MCF 10A (cell line): ENCODE measurements around the gene TRAF7. TPM values are rescaled to one million over a fixed set of nuclear protein-coding genes. Genes with fewer than 3 reads are reported as not detected.
A peak's percentile ranks its signal among the peaks of the same experiment; 100 is the strongest.

ENCODE experiments used
- BruUV-seq: library from RNA; stranded (reverse); fragments of 400-500 nt; replicated peaks from 2 replicates; lab custom pipeline; 2021; lab: Mats Ljungman, UMichigan
- CTCF ChIA-PET: fragments of 300-600 bp; sonication (Branson Sonifier 250); formaldehyde crosslinking; extraction: SDS; loops from one replicate; lab custom pipeline; 2021; ENCODE audit warnings: antibody characterized with exemption, inconsistent platforms; lab: Yijun Ruan, JAX
- POLR2A ChIA-PET: fragments of 300-600, 350-650 bp; sonication (Branson Sonifier 250); formaldehyde crosslinking; extraction: SDS; loops from one replicate; lab custom pipeline; 2020; ENCODE audit warnings: antibody characterized with exemption, inconsistent platforms; lab: Yijun Ruan, JAX
- DNase-seq: peaks from one replicate; pipeline ENCODE4 v3.0.0-alpha.2; 2018; ENCODE audit not compliant: unreplicated experiment
- H3K27ac Mint-ChIP-seq: one replicate; pipeline ENCODE4 v1.8.0; 2022; ENCODE audit warnings: mild to moderate bottlenecking, low read depth, mixed read lengths; ENCODE audit not compliant: unreplicated experiment
- H3K27me3 Mint-ChIP-seq: one replicate; pipeline ENCODE4 v1.8.0; 2022; ENCODE audit warnings: mixed read lengths; ENCODE audit not compliant: insufficient read depth, unreplicated experiment
- H3K36me3 Mint-ChIP-seq: one replicate; pipeline ENCODE4 v1.8.0; 2022; ENCODE audit warnings: mild to moderate bottlenecking, moderate library complexity, mixed read lengths; ENCODE audit not compliant: insufficient read depth, unreplicated experiment
- H3K4me1 Mint-ChIP-seq: one replicate; pipeline ENCODE4 v1.8.0; 2022; ENCODE audit warnings: mixed read lengths; ENCODE audit not compliant: insufficient read depth, unreplicated experiment
- H3K4me3 Mint-ChIP-seq: one replicate; pipeline ENCODE4 v1.8.0; 2022; ENCODE audit warnings: mild to moderate bottlenecking, moderate library complexity, mixed read lengths; ENCODE audit not compliant: unreplicated experiment
- H3K9me3 Mint-ChIP-seq: one replicate; pipeline ENCODE4 v1.8.0; 2022; ENCODE audit warnings: mixed read lengths; ENCODE audit not compliant: unreplicated experiment
- intact Hi-C: fragments of 100-400 bp; cut with micrococcal nuclease; formaldehyde crosslinking; loops from 2 replicates; pipeline ENCODE4 v1.14.1; 2022
- total RNA-seq: library from RNA; stranded (reverse); gene quantifications from 2 replicates; pipeline ENCODE4 v1.2.3, GENCODE V29; 2022
- TF ChIP-seq, protein P1 (sequence below): fragments of 200-600 bp; IDR thresholded peaks from one replicate; pipeline ENCODE4 v1.8.0; 2022; ENCODE audit warnings: antibody characterized with exemption, mild to moderate bottlenecking; ENCODE audit not compliant: unreplicated experiment

The TRAF7 gene
- total RNA-seq, 1 experiment from 2014 or later: 98.6 TPM

DNA sequence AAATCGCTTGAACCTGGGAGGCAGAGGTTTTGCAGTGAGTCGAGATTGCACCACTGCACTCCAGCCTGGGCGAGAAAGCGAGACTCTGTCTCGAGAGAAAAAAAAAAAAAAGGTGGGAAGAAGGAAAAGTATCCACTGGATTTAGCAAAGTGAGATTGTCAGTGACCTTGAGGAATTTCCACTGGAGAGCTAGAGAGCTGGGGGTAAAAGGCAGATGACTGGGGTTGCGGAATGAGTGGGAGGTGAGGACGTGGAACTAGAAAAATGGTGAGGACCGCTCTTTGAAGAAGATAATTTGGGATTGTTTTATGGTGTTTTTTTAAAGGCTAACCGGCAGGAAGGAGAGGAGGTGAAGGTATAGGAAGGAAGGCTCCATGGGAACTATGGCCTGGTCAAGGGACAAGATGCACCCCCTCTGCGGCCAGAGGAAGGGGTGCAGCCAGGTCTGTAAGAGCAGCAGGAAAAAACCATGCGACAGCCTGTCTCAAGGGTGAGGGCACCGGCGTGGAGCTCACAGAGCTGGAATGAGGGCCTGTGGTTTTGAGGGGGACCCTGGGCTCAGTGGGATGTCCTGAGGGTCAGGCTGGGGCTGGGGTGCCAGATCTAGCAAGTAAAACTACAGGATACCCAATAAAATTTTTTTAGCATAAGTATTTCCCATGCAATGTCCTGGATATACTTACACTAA, 49.0 kb downstream of the TRAF7 start:
- Mint-ChIP-seq H3K4me3 (peak overlapping the region; percentile 68), H3K27ac (peak overlapping the region; percentile 69), H3K36me3 (peaks cover 27% of the 10 kb centered on the region), H3K9me3 (no peaks in the 10 kb centered on the region), H3K4me1 (peaks cover 15% of the 10 kb centered on the region), H3K27me3 (no peaks in the 10 kb centered on the region)
- intact Hi-C loops: no loop called here
- no peak for DNase-seq
- ChIA-PET CTCF (interaction anchor here (0.6 to 1.6 kb wide), 4 partner anchors 10 to 692 kb away, joined by 3 to 6 read pairs (median 3); no protein-coding TSS in a partner anchor), POLR2A (interaction anchor here (0.7 to 4.0 kb wide), 13 partner anchors 10 to 264 kb away, joined by 3 to 27 read pairs (median 4); partner anchors contain the start of genes ECI1, NTHL1, PGP and TRAF7)
- TF ChIP-seq, protein P1, sequence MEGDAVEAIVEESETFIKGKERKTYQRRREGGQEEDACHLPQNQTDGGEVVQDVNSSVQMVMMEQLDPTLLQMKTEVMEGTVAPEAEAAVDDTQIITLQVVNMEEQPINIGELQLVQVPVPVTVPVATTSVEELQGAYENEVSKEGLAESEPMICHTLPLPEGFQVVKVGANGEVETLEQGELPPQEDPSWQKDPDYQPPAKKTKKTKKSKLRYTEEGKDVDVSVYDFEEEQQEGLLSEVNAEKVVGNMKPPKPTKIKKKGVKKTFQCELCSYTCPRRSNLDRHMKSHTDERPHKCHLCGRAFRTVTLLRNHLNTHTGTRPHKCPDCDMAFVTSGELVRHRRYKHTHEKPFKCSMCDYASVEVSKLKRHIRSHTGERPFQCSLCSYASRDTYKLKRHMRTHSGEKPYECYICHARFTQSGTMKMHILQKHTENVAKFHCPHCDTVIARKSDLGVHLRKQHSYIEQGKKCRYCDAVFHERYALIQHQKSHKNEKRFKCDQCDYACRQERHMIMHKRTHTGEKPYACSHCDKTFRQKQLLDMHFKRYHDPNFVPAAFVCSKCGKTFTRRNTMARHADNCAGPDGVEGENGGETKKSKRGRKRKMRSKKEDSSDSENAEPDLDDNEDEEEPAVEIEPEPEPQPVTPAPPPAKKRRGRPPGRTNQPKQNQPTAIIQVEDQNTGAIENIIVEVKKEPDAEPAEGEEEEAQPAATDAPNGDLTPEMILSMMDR: no peak
- BruUV-seq: TSS peak; percentile 43

DNA sequence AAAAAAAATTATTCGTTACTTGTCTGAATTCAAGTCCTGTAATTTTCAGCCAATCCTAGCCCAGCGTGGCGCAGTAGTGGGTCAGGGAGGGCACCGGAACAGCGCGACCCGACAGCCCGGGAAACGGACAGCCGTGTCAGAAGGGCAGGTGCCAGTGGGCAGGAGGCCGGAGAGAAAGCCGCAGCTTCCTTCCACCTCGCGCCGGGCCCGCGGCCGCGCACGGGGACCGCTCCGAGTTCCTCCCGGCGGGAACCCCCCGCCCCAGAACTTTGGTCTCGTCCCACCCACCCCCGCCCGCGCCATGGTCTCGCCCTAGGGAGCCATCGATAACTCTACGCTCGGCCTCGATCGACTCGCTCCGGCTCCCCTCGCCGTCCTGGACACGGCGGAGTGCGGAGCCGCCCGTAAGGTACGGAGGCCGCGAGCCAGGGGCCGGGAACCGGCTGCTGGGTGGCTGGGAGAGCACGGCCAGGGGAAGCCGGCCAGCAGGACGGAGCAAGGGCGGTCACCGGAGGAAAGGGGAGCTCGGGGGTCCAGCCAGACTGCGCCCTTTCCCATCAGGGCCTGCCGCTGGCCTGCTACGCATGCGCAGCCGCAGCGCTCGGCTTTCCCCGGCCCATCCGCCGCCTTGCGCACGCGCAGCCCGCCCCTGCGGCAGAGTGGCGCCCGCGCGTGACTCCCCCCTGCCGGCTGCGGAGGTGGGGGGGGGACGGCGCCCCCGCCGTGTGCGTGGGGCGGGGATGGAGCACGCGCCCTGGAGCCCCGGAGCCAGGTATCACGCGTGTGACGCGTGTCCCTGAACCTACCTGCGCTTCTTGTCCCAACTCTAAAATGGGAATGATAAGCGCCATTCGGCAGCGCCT, 49.8 kb downstream of the TRAF7 start, which contains the start of gene MLST8:
Gene MLST8, plus strand, starts transcription at position 351 of the 863 bp plus-strand sequence. CDS start 632 bp downstream, outside the sequence.
- H3K4me3 Mint-ChIP-seq: peak within 1 kb of the TSS; percentile 68
- peak; percentile 79 for DNase-seq
- ChIA-PET POLR2A (interaction anchor here (0.7 to 4.0 kb wide), 19 partner anchors 9 to 273 kb away, joined by 3 to 27 read pairs (median 4); partner anchors contain the start of genes E4F1, ECI1, NTHL1 and PGP), CTCF (interaction anchor here (0.6 to 1.6 kb wide), 2 partner anchors 10 to 24 kb away, joined by 3 to 6 read pairs; no protein-coding TSS in a partner anchor)
- intact Hi-C loops: no loop called here
- TF ChIP-seq, protein P1: peak; percentile 13
- H3K27ac Mint-ChIP-seq: peak within 1 kb of the TSS; percentile 69
- H3K4me1 Mint-ChIP-seq: peaks cover 15% of the 10 kb centered on the region
- no peaks in the 10 kb centered on the region for H3K9me3 Mint-ChIP-seq
- peaks cover 30% of the 10 kb centered on the region for H3K36me3 Mint-ChIP-seq
- no peaks in the 10 kb centered on the region for H3K27me3 Mint-ChIP-seq
- BruUV-seq: no TSS peak

DNA sequence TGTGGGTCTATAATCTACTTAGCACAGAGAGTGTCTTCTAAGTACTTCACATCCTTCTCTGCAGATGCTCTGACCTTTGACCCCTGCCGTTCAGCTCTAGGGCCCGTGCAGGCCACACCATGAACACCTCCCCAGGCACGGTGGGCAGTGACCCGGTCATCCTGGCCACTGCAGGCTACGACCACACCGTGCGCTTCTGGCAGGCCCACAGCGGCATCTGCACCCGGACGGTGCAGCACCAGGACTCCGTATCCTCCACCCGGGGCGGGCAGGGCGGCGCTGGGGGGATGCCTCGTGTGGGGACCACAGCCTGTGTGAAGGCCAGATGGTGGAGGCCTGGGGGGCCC, 50.4 kb downstream of the TRAF7 start:
- ChIA-PET CTCF (interaction anchor here (0.6 kb wide), 1 partner anchor 24 kb away, joined by 3 read pairs; no protein-coding TSS in a partner anchor), POLR2A (interaction anchor here (0.7 to 4.0 kb wide), 12 partner anchors 8 to 272 kb away, joined by 3 to 27 read pairs (median 5); partner anchors contain the start of genes E4F1, ECI1, PGP and TRAF7)
- H3K27ac Mint-ChIP-seq: peak overlapping the region; percentile 63
- TF ChIP-seq, protein P1: no peak
- DNase-seq: no peak
- H3K4me3 Mint-ChIP-seq: peak overlapping the region; percentile 68
- no TSS peak for BruUV-seq
- no peaks in the 10 kb centered on the region for H3K9me3 Mint-ChIP-seq
- intact Hi-C loops: no loop called here
- peaks cover 15% of the 10 kb centered on the region for H3K4me1 Mint-ChIP-seq
- no peaks in the 10 kb centered on the region for H3K27me3 Mint-ChIP-seq
- H3K36me3 Mint-ChIP-seq: peaks cover 33% of the 10 kb centered on the region
